Measurements from ENCODE around the gene BOC. TPM values are rescaled to one million over a fixed set of nuclear protein-coding genes. Genes with fewer than 3 reads are reported as not detected.

Gene BOC
- total RNA-seq, 1 donor from 2014 or later = 22.4 TPM

DNA sequence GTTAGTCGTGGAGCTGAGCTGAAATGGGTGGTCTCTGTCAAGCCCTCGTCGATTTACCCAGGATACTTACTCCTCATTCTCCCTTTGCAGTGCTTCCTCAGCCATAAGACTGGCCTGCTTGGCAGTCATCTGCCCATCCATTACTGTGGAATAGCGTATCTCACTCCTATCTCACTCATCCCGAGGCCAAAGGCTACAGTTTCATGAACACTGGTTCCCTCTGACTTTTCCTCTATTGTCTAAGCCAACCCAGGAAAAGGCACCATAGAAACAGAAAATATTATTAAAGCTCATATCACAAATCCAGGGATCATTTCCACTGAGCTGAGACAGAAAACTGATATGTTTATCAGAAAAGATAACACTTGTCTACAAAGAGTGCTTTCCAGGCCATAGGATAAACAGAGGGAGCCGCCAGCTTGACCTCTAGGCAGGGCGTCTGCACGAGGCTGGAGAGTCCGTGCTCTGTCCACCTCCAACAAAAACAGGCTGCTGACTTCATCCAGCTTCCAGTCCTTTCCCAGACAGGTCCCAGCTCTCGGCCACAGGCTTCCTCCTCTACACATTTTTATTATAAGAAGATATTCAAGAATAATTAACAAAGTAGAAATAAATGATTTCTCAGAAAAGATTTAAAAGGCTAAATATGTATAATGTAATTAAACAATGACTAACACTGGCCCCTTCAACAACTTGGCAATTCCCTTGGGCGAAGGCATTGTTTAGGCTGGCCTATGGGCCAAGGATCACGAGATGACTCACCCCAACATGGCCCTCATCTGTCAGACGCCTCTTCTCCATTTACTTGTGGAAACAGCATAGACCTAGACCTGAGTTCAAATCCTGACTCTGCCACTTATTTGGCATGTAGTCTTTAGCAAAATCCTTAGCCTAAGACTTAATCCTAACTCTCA, 27.4 kb upstream of the BOC start:
- H3K4me1 Mint-ChIP-seq (ENCODE audit: unreplicated experiment) = no peaks in the 10 kb centered on the region
- TF ChIP-seq, protein P1, sequence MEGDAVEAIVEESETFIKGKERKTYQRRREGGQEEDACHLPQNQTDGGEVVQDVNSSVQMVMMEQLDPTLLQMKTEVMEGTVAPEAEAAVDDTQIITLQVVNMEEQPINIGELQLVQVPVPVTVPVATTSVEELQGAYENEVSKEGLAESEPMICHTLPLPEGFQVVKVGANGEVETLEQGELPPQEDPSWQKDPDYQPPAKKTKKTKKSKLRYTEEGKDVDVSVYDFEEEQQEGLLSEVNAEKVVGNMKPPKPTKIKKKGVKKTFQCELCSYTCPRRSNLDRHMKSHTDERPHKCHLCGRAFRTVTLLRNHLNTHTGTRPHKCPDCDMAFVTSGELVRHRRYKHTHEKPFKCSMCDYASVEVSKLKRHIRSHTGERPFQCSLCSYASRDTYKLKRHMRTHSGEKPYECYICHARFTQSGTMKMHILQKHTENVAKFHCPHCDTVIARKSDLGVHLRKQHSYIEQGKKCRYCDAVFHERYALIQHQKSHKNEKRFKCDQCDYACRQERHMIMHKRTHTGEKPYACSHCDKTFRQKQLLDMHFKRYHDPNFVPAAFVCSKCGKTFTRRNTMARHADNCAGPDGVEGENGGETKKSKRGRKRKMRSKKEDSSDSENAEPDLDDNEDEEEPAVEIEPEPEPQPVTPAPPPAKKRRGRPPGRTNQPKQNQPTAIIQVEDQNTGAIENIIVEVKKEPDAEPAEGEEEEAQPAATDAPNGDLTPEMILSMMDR (IDR thresholded peaks at IDR 0.05) = no peak
- H3K27ac Mint-ChIP-seq (ENCODE audit: unreplicated experiment) = no peak overlapping the region
- H3K4me3 Mint-ChIP-seq (ENCODE audit: unreplicated experiment) = no peak overlapping the region
- H3K27me3 Mint-ChIP-seq (ENCODE audit: unreplicated experiment) = no peaks in the 10 kb centered on the region
- DNase-seq (ENCODE audit: extremely low spot score, unreplicated experiment) = no peak
- H3K9me3 Mint-ChIP-seq (ENCODE audit: unreplicated experiment) = peaks cover 11% of the 10 kb centered on the region
- H3K36me3 Mint-ChIP-seq (ENCODE audit: unreplicated experiment) = peaks cover 2% of the 10 kb centered on the region

DNA sequence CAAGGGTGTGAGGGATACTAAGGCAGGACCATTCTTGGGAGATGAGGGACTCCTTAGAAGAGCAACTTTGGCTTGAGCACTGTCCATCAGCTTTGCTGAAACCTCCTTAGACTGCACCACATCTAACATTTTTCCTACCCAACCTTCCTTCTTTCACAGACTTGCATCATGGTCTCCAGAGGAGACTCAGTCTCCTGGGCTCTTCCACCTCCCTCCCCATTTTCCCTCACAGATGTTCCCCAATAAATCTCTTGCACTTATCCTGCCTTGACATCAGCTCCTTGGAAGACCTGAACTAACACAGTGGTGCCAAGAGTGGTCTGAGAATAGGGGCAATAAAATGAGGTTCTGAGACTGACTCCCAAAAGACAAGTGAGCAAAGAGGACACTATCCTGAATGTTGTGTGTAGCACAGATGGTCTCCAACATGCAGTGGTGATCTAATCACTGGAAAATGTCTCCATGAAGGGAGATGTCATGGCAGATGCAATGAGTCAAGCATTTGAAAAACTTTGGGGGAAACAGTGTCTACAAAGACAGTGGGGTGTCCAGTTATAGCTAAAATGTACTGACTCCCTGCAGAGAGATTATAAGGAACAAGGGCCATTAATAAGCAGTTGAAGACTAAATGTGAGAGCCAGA, 26.0 kb upstream of the BOC start:
- TF ChIP-seq, protein P1 (IDR thresholded peaks at IDR 0.05) = no peak
- Mint-ChIP-seq H3K36me3 (ENCODE audit: unreplicated experiment) (peaks cover 2% of the 10 kb centered on the region), H3K4me1 (ENCODE audit: unreplicated experiment) (no peaks in the 10 kb centered on the region), H3K27me3 (ENCODE audit: unreplicated experiment) (no peaks in the 10 kb centered on the region), H3K27ac (ENCODE audit: unreplicated experiment) (no peak overlapping the region), H3K4me3 (ENCODE audit: unreplicated experiment) (no peak overlapping the region), H3K9me3 (ENCODE audit: unreplicated experiment) (peaks cover 14% of the 10 kb centered on the region)
- no peak for DNase-seq (ENCODE audit: extremely low spot score, unreplicated experiment)

DNA sequence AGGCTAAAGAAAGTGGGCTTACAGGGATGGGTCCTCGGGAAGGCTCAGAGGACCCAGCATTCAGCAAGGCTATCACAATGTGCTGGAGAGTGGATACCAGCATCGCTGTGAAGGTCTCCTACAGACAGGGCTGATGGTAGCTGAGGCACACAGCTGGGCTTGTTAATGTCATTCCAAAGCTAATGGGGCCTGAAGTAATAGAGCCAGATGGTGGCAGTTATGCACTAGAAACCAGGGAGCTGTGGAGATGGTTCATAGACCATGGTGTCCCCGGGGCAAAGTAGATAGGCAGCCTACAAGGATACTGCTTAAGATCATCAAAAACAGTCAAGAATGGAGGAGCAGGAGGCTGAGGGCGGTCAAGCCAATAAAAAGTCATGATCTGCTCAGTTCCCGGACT, 24.8 kb upstream of the BOC start:
- no peak for DNase-seq (ENCODE audit: extremely low spot score, unreplicated experiment)
- H3K9me3 Mint-ChIP-seq (ENCODE audit: unreplicated experiment) = peaks cover 17% of the 10 kb centered on the region
- H3K27me3 Mint-ChIP-seq (ENCODE audit: unreplicated experiment) = no peaks in the 10 kb centered on the region
- TF ChIP-seq, protein P1 (IDR thresholded peaks at IDR 0.05) = no peak
- no peak overlapping the region for H3K27ac Mint-ChIP-seq (ENCODE audit: unreplicated experiment)
- no peak overlapping the region for H3K4me3 Mint-ChIP-seq (ENCODE audit: unreplicated experiment)
- H3K4me1 Mint-ChIP-seq (ENCODE audit: unreplicated experiment) = no peaks in the 10 kb centered on the region
- peaks cover 2% of the 10 kb centered on the region for H3K36me3 Mint-ChIP-seq (ENCODE audit: unreplicated experiment)

DNA sequence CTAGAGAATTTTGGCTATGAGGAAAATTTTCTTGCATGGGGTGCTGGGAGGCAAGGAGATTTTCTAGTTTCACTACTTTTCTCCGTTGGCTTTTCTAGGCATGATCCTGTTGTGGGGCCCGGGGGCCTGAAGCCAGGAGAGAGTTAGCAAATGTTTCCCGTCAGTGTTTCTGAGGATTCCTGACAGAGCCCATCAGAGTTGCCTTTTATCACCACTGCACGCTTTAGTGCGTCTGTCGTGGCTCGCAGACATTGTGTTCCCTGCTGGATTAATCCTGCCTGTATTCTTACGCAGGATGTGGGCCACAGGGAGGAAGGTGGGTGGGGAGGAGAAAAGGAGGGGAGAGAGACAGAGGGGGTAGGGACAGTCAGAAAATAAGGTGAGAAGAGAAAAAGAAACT, 18.1 kb upstream of the BOC start:
- H3K27me3 Mint-ChIP-seq (ENCODE audit: unreplicated experiment) = no peaks in the 10 kb centered on the region
- no peak for DNase-seq (ENCODE audit: extremely low spot score, unreplicated experiment)
- peaks cover 2% of the 10 kb centered on the region for H3K36me3 Mint-ChIP-seq (ENCODE audit: unreplicated experiment)
- no peak overlapping the region for H3K4me3 Mint-ChIP-seq (ENCODE audit: unreplicated experiment)
- TF ChIP-seq, protein P1 (IDR thresholded peaks at IDR 0.05) = no peak
- peaks cover 16% of the 10 kb centered on the region for H3K4me1 Mint-ChIP-seq (ENCODE audit: unreplicated experiment)
- no peak overlapping the region for H3K27ac Mint-ChIP-seq (ENCODE audit: unreplicated experiment)
- peaks cover 11% of the 10 kb centered on the region for H3K9me3 Mint-ChIP-seq (ENCODE audit: unreplicated experiment)

DNA sequence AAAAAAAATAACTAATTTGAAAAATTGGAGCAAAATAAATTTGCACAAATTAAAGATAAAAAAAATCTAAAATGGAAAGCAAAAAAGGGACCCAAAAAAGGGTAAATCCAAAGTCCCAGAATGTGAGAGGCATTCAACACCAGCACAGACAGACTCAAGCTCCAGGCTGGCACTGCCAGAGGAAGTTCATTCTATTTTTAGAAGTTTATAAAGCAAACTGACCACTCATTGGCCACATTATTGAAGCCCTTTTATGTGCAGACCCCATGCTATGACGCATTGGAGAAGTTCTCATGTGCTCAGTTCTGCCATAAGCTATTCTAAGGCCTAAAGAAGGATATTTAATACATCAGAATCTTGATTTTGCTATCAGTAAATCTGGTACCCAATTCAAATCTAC, 17.6 kb upstream of the BOC start:
- no peak overlapping the region for H3K27ac Mint-ChIP-seq (ENCODE audit: unreplicated experiment)
- no peaks in the 10 kb centered on the region for H3K36me3 Mint-ChIP-seq (ENCODE audit: unreplicated experiment)
- H3K4me3 Mint-ChIP-seq (ENCODE audit: unreplicated experiment) = no peak overlapping the region
- H3K27me3 Mint-ChIP-seq (ENCODE audit: unreplicated experiment) = no peaks in the 10 kb centered on the region
- peaks cover 16% of the 10 kb centered on the region for H3K4me1 Mint-ChIP-seq (ENCODE audit: unreplicated experiment)
- TF ChIP-seq, protein P1 (IDR thresholded peaks at IDR 0.05) = no peak
- no peak for DNase-seq (ENCODE audit: extremely low spot score, unreplicated experiment)
- peaks cover 7% of the 10 kb centered on the region for H3K9me3 Mint-ChIP-seq (ENCODE audit: unreplicated experiment)

Measured in osteocyte (in vitro differentiated cells).